ENCODE data around the gene FSCN2. TPM values are rescaled to one million over a fixed set of nuclear protein-coding genes. Genes with fewer than 3 reads are reported as not detected.

FSCN2 gene
- total and polyA plus RNA-seq, 10 of the 15 experiments (the other 5 are each of a cell fraction or from before 2014, with no cell fraction given): 0.12 to 2.1 (median 0.65) TPM; not detected in 3

- Histone ChIP-seq H3K27ac (ENCODE audit: control insufficient read depth, insufficient read depth) (no peak overlapping the region), H3K27me3 (replicated peaks in 1 of 2; ENCODE audit: control insufficient read depth in 2 of 2, insufficient read depth in 2 of 2, low read length in 1 of 2) (no peaks in the 10 kb centered on the region), H4K20me1 (ENCODE audit: control insufficient read depth, insufficient read depth) (no peaks in the 10 kb centered on the region), H2AFZ (ENCODE audit: control insufficient read depth, low read depth, low read length) (no peak overlapping the region), H3K9ac (ENCODE audit: control insufficient read depth, insufficient read depth, low read length) (no peak overlapping the region), H3K79me2 (ENCODE audit: control insufficient read depth, insufficient read depth, low read length) (peaks cover 5% of the 10 kb centered on the region; the same call in 1 of the 2 replicates), H3K4me2 (ENCODE audit: control insufficient read depth, insufficient read depth) (no peak overlapping the region), H3K4me1 (ENCODE audit: control insufficient read depth, insufficient read depth, low read length) (peaks cover 10% of the 10 kb centered on the region), H3K36me3 (ENCODE audit: control insufficient read depth in 2 of 2, insufficient read depth in 2 of 2, low read length in 1 of 2) (no peaks in the 10 kb centered on the region), H3K9me3 (replicated peaks; ENCODE audit: control insufficient read depth, insufficient read depth, low read length) (no peaks in the 10 kb centered on the region), H3K4me3 (no peak overlapping the region)
- ChIA-PET CTCF (interaction anchor here (1.3 kb wide), 1 partner anchor 77 kb away, joined by 4 read pairs; no protein-coding TSS in a partner anchor), SMC1A (ENCODE audit: uncharacterized antibody, unreplicated experiment) (no interaction called here), RAD21 (ENCODE audit: unreplicated experiment) (no interaction called here), POLR2A (no interaction called here)
- in situ Hi-C loops (cut with MboI) (no loop called here), intact Hi-C loops (cut with micrococcal nuclease; ENCODE audit: unreplicated experiment) (no loop called here)
- FAIRE-seq (no peak), DNase-seq (ENCODE audit: low read depth, low spot score) (no peak), ATAC-seq (no peak)
- 61% methylated on average over 17 of the region's 18 CpGs for WGBS (ENCODE audit: insufficient coverage, insufficient replicate concordance, low lambda C conversion rate, missing lambda C conversion rate)
- no TSS peak for BruUV-seq (replicated peaks)
- TF ChIP-seq ZNF687 (IDR thresholded peaks at IDR 0.05): no peak
- TF ChIP-seq, protein P1, sequence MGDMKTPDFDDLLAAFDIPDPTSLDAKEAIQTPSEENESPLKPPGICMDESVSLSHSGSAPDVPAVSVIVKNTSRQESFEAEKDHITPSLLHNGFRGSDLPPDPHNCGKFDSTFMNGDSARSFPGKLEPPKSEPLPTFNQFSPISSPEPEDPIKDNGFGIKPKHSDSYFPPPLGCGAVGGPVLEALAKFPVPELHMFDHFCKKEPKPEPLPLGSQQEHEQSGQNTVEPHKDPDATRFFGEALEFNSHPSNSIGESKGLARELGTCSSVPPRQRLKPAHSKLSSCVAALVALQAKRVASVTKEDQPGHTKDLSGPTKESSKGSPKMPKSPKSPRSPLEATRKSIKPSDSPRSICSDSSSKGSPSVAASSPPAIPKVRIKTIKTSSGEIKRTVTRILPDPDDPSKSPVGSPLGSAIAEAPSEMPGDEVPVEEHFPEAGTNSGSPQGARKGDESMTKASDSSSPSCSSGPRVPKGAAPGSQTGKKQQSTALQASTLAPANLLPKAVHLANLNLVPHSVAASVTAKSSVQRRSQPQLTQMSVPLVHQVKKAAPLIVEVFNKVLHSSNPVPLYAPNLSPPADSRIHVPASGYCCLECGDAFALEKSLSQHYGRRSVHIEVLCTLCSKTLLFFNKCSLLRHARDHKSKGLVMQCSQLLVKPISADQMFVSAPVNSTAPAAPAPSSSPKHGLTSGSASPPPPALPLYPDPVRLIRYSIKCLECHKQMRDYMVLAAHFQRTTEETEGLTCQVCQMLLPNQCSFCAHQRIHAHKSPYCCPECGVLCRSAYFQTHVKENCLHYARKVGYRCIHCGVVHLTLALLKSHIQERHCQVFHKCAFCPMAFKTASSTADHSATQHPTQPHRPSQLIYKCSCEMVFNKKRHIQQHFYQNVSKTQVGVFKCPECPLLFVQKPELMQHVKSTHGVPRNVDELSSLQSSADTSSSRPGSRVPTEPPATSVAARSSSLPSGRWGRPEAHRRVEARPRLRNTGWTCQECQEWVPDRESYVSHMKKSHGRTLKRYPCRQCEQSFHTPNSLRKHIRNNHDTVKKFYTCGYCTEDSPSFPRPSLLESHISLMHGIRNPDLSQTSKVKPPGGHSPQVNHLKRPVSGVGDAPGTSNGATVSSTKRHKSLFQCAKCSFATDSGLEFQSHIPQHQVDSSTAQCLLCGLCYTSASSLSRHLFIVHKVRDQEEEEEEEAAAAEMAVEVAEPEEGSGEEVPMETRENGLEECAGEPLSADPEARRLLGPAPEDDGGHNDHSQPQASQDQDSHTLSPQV (IDR thresholded peaks at IDR 0.05): no peak
- no peak for TF ChIP-seq EP300 (IDR thresholded peaks at IDR 0.05; ENCODE audit: borderline replicate concordance in 1 of 2, control insufficient read depth in 1 of 2, low read depth in 2 of 2, low read length in 2 of 2)
- no peak for TF ChIP-seq YBX1 (IDR thresholded peaks at IDR 0.05)
- TF ChIP-seq, protein P2, sequence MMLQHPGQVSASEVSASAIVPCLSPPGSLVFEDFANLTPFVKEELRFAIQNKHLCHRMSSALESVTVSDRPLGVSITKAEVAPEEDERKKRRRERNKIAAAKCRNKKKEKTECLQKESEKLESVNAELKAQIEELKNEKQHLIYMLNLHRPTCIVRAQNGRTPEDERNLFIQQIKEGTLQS (IDR thresholded peaks at IDR 0.05; ENCODE audit: borderline replicate concordance, extremely low read depth, low read depth, low read length): no peak
- TF ChIP-seq, protein P3, sequence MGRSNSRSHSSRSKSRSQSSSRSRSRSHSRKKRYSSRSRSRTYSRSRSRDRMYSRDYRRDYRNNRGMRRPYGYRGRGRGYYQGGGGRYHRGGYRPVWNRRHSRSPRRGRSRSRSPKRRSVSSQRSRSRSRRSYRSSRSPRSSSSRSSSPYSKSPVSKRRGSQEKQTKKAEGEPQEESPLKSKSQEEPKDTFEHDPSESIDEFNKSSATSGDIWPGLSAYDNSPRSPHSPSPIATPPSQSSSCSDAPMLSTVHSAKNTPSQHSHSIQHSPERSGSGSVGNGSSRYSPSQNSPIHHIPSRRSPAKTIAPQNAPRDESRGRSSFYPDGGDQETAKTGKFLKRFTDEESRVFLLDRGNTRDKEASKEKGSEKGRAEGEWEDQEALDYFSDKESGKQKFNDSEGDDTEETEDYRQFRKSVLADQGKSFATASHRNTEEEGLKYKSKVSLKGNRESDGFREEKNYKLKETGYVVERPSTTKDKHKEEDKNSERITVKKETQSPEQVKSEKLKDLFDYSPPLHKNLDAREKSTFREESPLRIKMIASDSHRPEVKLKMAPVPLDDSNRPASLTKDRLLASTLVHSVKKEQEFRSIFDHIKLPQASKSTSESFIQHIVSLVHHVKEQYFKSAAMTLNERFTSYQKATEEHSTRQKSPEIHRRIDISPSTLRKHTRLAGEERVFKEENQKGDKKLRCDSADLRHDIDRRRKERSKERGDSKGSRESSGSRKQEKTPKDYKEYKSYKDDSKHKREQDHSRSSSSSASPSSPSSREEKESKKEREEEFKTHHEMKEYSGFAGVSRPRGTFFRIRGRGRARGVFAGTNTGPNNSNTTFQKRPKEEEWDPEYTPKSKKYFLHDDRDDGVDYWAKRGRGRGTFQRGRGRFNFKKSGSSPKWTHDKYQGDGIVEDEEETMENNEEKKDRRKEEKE (IDR thresholded peaks at IDR 0.05): no peak
Observed at GRCh38 chr17:81524039-81524864, 3.9 kb upstream of the FSCN2 start.

All from GM12878 (cell line).